ENCODE data around the gene PRR23E. TPM values are rescaled to one million over a fixed set of nuclear protein-coding genes. Genes with fewer than 3 reads are reported as not detected.

The PRR23E gene
- total RNA-seq, 2 experiments from 2014 or later, result not detected

GRCh38 chr3:127204841-127205582, 12.1 kb downstream of the PRR23E start:
- Mint-ChIP-seq H3K27ac (no peak overlapping the region), H3K36me3 (ENCODE audit: low read depth) (no peaks in the 10 kb centered on the region), H3K4me3 (no peak overlapping the region), H3K9me3 (peaks cover 6% of the 10 kb centered on the region), H3K27me3 (peaks cover 11% of the 10 kb centered on the region), H3K4me1 (ENCODE audit: low read depth) (no peaks in the 10 kb centered on the region)
- no peak for DNase-seq
- Histone ChIP-seq H3K4me1 (ENCODE audit: insufficient read depth, low read length) (no peaks in the 10 kb centered on the region), H3K27ac (ENCODE audit: low read depth in 1 of 2, low read length in 2 of 2) (no peak overlapping the region), H3K27me3 (ENCODE audit: control insufficient read depth in 1 of 2, insufficient read depth in 2 of 2, low read length in 2 of 2) (peaks cover 0 to 4% of the 10 kb centered on the region in 2 experiments), H3K4me3 (ENCODE audit: low read length) (no peak overlapping the region), H3K9me3 (ENCODE audit: control insufficient read depth in 1 of 2, insufficient read depth in 1 of 2, low read length in 2 of 2) (peaks cover 0 to 6% of the 10 kb centered on the region in 2 experiments), H3K36me3 (ENCODE audit: insufficient read depth, low read length) (no peaks in the 10 kb centered on the region)
- CTCF ChIA-PET, result no interaction called here
- ATAC-seq (ENCODE audit: poor library complexity), result no peak
- POLR2A ChIA-PET, result no interaction called here
- intact Hi-C loops (cut with DNase I, micrococcal nuclease), result no loop called here
- TF ChIP-seq CTCF (IDR thresholded peaks at IDR 0.05), result no peak

- CTCF ChIA-PET, result no interaction called here
- ATAC-seq (ENCODE audit: poor library complexity), result no peak
- no peak overlapping the region for H3K4me3 Mint-ChIP-seq
These were observed 13.2 kb downstream of the PRR23E start for GRCh38 chr3:127206154-127206553.

GRCh38 chr3:127206611-127207516, 13.9 kb downstream of the PRR23E start:
- no peak overlapping the region for H3K4me3 ChIP-seq (ENCODE audit: low read length)
- intact Hi-C loops (cut with DNase I, micrococcal nuclease), result no loop called here
- H3K4me1 ChIP-seq (ENCODE audit: insufficient read depth, low read length), result no peaks in the 10 kb centered on the region
- Mint-ChIP-seq H3K4me3 (no peak overlapping the region), H3K27me3 (peaks cover 6% of the 10 kb centered on the region), H3K27ac (no peak overlapping the region), H3K9me3 (peaks cover 6% of the 10 kb centered on the region), H3K4me1 (ENCODE audit: low read depth) (no peaks in the 10 kb centered on the region), H3K36me3 (ENCODE audit: low read depth) (no peaks in the 10 kb centered on the region)
- POLR2A ChIA-PET, result no interaction called here
- ATAC-seq (ENCODE audit: poor library complexity) (no peak), DNase-seq (no peak)
- peaks cover 0 to 6% of the 10 kb centered on the region in 2 experiments for H3K9me3 ChIP-seq (ENCODE audit: control insufficient read depth in 1 of 2, insufficient read depth in 1 of 2, low read length in 2 of 2)
- H3K36me3 ChIP-seq (ENCODE audit: insufficient read depth, low read length), result no peaks in the 10 kb centered on the region
- H3K27me3 ChIP-seq (ENCODE audit: control insufficient read depth in 1 of 2, insufficient read depth in 2 of 2, low read length in 2 of 2), result peaks cover 0 to 2% of the 10 kb centered on the region in 2 experiments
- H3K27ac ChIP-seq (ENCODE audit: low read depth in 1 of 2, low read length in 2 of 2), result no peak overlapping the region
- TF ChIP-seq CTCF (IDR thresholded peaks at IDR 0.05), result no peak
- CTCF ChIA-PET, result no interaction called here

More at GRCh38 chr3:127206154-127206553, 13.2 kb downstream of the PRR23E start:
- Histone ChIP-seq H3K27me3 (ENCODE audit: control insufficient read depth in 1 of 2, insufficient read depth in 2 of 2, low read length in 2 of 2) (peaks cover 0 to 2% of the 10 kb centered on the region in 2 experiments), H3K4me3 (ENCODE audit: low read length) (no peak overlapping the region), H3K27ac (ENCODE audit: low read depth in 1 of 2, low read length in 2 of 2) (no peak overlapping the region), H3K4me1 (ENCODE audit: insufficient read depth, low read length) (no peaks in the 10 kb centered on the region), H3K36me3 (ENCODE audit: insufficient read depth, low read length) (no peaks in the 10 kb centered on the region), H3K9me3 (ENCODE audit: control insufficient read depth in 1 of 2, insufficient read depth in 1 of 2, low read length in 2 of 2) (peaks cover 0 to 6% of the 10 kb centered on the region in 2 experiments)
- Mint-ChIP-seq H3K27ac (no peak overlapping the region), H3K4me1 (ENCODE audit: low read depth) (no peaks in the 10 kb centered on the region), H3K27me3 (peaks cover 9% of the 10 kb centered on the region), H3K36me3 (ENCODE audit: low read depth) (no peaks in the 10 kb centered on the region), H3K9me3 (peaks cover 6% of the 10 kb centered on the region)
- TF ChIP-seq CTCF (IDR thresholded peaks at IDR 0.05), result no peak
- intact Hi-C loops (cut with DNase I, micrococcal nuclease), result no loop called here
- POLR2A ChIA-PET, result no interaction called here
- no peak for DNase-seq

Data from CD4-positive, alpha-beta T cell (primary cell).